Measurements from ENCODE around the gene CHCHD6. TPM values are rescaled to one million over a fixed set of nuclear protein-coding genes. Genes with fewer than 3 reads are reported as not detected.
A peak's percentile ranks its signal among the peaks of the same experiment; 100 is the strongest.

Gene CHCHD6
- total RNA-seq, 1 experiment from 2014 or later, result 40.9 TPM

DNA sequence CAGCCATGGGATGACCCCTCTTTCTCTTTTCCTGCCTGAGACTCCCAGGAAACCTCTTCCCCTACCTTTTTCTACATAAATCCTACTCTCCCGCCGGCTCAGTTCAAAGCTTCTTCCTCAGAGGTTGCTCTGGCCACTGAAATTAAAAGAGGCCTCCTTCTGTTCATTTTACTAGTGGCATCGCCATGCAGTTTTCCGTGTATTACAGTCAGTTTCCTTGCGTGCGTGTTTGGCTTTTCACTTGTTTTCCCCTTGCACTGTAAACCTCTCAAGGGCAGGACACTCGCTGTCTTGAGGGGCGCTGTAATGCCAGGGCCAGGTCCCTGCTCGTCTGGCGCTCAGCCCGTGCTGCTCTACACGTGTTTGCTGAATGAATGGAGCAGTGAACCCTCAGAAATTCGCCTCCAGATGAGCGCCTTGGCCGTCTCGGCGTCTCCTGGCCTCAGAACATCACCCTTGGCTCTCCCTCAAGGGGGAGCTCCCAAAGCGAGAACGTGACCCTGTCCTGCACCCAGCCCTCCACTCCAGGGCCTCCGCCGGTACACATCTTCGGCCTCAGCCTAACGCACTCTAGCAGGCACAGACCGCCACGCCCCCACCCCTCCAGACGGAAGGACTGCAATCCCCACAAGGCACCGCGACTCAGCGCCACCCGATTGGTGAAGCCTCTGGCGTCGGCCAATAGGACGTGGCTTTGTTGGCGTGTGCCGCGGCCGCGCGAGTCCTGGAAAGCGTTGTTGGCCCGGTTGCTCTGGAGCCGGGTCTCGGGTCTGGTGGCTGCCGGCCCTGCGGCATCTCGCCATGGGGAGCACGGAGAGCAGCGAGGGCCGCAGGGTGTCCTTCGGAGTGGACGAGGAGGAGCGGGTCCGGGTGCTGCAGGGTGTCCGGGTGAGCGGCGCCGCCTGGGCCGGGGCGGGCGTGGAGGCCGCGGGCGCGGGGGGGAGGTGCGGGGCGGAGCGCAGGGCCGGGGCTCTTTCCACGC lies at the start of gene CHCHD6 (continued):
- TF ChIP-seq, protein P1, sequence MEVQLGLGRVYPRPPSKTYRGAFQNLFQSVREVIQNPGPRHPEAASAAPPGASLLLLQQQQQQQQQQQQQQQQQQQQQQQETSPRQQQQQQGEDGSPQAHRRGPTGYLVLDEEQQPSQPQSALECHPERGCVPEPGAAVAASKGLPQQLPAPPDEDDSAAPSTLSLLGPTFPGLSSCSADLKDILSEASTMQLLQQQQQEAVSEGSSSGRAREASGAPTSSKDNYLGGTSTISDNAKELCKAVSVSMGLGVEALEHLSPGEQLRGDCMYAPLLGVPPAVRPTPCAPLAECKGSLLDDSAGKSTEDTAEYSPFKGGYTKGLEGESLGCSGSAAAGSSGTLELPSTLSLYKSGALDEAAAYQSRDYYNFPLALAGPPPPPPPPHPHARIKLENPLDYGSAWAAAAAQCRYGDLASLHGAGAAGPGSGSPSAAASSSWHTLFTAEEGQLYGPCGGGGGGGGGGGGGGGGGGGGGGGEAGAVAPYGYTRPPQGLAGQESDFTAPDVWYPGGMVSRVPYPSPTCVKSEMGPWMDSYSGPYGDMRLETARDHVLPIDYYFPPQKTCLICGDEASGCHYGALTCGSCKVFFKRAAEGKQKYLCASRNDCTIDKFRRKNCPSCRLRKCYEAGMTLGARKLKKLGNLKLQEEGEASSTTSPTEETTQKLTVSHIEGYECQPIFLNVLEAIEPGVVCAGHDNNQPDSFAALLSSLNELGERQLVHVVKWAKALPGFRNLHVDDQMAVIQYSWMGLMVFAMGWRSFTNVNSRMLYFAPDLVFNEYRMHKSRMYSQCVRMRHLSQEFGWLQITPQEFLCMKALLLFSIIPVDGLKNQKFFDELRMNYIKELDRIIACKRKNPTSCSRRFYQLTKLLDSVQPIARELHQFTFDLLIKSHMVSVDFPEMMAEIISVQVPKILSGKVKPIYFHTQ (CRISPR knock-in tag; IDR thresholded peaks at IDR 0.05), result no peak
- TF ChIP-seq KAT7 (CRISPR knock-in tag; IDR thresholded peaks at IDR 0.05; ENCODE audit: borderline replicate concordance) (no peak), TEAD1 (CRISPR knock-in tag; IDR thresholded peaks at IDR 0.05) (0 out of 2 replicates have a peak, but pooled peaks have one; percentile 41), GTF2I (CRISPR knock-in tag; conservative IDR thresholded peaks at IDR 0.05) (no peak), CTCF (IDR thresholded peaks at IDR 0.05) (no peak), ZNF425 (CRISPR knock-in tag; conservative IDR thresholded peaks at IDR 0.05) (no peak), FOXJ3 (CRISPR knock-in tag; IDR thresholded peaks at IDR 0.05; ENCODE audit: borderline replicate concordance) (no peak), NFATC4 (CRISPR knock-in tag; IDR thresholded peaks at IDR 0.05) (no peak), ZNF232 (CRISPR knock-in tag; IDR thresholded peaks at IDR 0.05) (0 out of 2 replicates have a peak, but pooled peaks have one; percentile 21), FOXP1 (CRISPR knock-in tag; IDR thresholded peaks at IDR 0.05; ENCODE audit: borderline replicate concordance) (no peak; the same call in 1 of the 2 replicates), ZNF219 (CRISPR knock-in tag; IDR thresholded peaks at IDR 0.05; ENCODE audit: borderline replicate concordance) (no peak), ELF4 (CRISPR knock-in tag; IDR thresholded peaks at IDR 0.05; ENCODE audit: low read depth) (no peak)
- TF ChIP-seq, protein P2, sequence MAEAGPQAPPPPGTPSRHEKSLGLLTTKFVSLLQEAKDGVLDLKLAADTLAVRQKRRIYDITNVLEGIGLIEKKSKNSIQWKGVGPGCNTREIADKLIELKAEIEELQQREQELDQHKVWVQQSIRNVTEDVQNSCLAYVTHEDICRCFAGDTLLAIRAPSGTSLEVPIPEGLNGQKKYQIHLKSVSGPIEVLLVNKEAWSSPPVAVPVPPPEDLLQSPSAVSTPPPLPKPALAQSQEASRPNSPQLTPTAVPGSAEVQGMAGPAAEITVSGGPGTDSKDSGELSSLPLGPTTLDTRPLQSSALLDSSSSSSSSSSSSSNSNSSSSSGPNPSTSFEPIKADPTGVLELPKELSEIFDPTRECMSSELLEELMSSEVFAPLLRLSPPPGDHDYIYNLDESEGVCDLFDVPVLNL (CRISPR knock-in tag; IDR thresholded peaks at IDR 0.05; ENCODE audit: borderline replicate concordance, low read depth), result no peak
- TF ChIP-seq, protein P3, sequence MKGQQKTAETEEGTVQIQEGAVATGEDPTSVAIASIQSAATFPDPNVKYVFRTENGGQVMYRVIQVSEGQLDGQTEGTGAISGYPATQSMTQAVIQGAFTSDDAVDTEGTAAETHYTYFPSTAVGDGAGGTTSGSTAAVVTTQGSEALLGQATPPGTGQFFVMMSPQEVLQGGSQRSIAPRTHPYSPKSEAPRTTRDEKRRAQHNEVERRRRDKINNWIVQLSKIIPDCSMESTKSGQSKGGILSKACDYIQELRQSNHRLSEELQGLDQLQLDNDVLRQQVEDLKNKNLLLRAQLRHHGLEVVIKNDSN (CRISPR knock-in tag; IDR thresholded peaks at IDR 0.05), result no peak

Data from WTC11 (cell line).